Subcutaneous adipose tissue (tissue), 4 donors: Measurements from ENCODE around the gene GTSF1L. TPM values are rescaled to one million over a fixed set of nuclear protein-coding genes. Genes with fewer than 3 reads are reported as not detected.

Experiments used
- total RNA-seq, 4 donors: library from RNA; depleted of rRNA; stranded (reverse); fragments of >200 nt; gene quantifications; one replicate each; pipeline ENCODE4 v1.1.0, GENCODE V29; 2016
- TF ChIP-seq, protein P1 (sequence below): fragments of 450-650 bp; IDR thresholded peaks from one replicate; pipeline ENCODE4 v1.5.1; 2016; ENCODE audit warnings: low read depth, mild to moderate bottlenecking, control low read depth, antibody characterized with exemption, moderate library complexity

The GTSF1L gene
- total RNA-seq, 4 donors from 2014 or later = not detected

DNA sequence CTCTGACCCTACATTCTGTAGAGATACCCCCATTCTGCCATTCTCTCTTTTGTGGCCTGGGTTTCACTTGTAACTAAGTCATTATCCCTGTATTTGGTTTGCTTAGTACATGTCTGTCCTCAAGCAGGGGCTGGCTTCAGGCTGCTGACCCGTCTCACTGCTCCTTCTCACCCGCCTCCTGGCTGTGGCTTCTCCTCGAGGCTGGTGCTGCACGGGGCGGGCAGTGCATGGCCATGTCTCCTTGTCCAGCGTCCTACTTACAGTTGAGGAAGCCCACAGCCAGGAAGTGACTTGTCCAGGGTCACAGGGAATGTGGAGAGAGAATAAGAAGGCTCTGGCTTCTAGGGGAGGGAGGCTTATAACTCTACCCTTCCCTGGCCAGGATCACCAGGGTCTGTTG, 11.3 kb downstream of the GTSF1L start:
- TF ChIP-seq, protein P1, sequence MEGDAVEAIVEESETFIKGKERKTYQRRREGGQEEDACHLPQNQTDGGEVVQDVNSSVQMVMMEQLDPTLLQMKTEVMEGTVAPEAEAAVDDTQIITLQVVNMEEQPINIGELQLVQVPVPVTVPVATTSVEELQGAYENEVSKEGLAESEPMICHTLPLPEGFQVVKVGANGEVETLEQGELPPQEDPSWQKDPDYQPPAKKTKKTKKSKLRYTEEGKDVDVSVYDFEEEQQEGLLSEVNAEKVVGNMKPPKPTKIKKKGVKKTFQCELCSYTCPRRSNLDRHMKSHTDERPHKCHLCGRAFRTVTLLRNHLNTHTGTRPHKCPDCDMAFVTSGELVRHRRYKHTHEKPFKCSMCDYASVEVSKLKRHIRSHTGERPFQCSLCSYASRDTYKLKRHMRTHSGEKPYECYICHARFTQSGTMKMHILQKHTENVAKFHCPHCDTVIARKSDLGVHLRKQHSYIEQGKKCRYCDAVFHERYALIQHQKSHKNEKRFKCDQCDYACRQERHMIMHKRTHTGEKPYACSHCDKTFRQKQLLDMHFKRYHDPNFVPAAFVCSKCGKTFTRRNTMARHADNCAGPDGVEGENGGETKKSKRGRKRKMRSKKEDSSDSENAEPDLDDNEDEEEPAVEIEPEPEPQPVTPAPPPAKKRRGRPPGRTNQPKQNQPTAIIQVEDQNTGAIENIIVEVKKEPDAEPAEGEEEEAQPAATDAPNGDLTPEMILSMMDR = no peak

DNA sequence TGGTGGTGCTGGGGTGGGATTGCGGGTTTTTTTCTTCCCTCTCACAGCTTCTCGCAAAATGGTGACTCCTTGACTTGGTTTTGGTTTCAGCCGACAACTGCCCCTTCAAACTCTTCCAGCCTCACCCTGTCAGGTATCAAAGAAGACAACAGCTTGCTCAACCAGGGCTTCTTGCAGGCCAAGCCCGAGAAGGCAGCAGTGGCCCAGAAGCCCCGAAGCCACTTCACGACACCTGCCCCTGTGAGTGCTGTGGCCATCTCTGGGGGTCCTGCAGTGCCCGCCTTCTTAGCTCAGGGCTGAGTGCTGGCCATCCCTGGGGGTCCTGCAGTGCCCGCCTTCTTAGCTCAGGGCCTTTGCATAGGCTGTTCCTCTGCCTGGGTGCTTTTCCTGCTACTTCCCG, 11.8 kb downstream of the GTSF1L start:
- TF ChIP-seq, protein P1 = no peak

DNA sequence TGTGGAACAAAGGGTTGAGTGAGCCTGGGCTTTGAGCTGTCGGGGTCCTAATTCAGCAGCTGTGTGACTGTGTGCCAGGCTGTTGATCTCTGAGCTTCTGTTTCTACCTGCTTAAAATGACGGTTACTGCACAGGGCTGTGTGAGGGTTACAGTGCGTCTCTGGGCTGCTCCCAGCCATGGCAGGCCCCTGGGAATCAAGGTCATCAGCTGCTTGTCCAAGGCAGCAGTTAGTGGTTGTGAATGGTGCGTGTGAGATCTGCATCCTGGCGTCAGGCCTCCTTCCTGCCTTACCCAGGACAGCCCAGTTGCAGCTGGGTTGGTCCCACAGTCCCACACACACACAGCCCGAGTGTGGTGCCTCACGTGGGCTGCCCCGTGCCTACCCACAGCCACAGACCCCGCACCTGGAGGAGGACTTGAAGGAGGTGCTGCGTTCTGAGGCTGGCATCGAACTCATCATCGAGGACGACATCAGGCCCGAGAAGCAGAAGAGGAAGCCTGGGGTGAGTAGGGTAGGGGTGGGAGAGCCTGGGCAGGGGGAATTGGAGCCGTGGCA, 15.6 kb downstream of the GTSF1L start:
- TF ChIP-seq, protein P1 = no peak

DNA sequence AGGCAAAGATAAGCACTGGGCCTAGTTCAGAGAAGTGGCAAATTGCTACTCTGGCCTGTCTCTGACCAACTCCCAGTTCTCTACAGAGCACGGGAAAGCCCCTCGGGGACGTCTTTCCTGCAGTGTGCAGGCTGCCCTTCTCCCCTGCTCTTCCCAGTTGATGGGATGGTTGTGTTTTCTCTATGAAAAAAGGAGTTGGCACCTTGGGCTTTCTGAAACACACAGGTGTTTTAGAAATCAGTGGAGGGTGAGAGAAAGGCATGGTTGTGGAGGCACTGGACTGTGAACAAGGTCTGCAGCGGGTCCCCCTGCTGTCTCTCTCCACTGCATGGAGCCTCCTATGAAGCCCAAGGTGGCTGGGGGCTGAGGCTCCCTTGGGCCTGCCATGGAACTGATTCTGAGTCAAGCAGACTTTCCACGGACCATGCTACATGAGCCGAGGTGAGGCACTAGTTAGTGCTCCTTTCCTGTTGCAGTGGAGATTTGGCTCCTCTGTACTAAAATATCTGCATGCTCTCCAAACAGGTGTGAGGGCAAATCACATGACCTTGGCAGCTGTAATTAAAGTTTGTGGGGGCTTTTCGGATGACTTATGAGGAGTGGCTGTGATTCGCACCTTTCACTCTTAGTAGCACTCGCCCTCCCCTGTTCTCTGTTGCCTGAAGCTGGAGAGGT, 16.3 kb downstream of the GTSF1L start:
- TF ChIP-seq, protein P1 = no peak

DNA sequence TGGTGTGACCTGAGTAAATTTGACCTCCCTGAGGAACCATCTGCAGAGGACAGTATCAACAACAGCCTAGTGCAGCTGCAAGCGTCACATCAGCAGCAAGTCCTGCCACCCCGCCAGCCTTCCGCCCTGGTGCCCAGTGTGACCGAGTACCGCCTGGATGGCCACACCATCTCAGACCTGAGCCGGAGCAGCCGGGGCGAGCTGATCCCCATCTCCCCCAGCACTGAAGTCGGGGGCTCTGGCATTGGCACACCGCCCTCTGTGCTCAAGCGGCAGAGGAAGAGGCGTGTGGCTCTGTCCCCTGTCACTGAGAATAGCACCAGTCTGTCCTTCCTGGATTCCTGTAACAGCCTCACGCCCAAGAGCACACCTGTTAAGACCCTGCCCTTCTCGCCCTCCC, 24.3 kb downstream of the GTSF1L start:
- TF ChIP-seq, protein P1 = no peak

DNA sequence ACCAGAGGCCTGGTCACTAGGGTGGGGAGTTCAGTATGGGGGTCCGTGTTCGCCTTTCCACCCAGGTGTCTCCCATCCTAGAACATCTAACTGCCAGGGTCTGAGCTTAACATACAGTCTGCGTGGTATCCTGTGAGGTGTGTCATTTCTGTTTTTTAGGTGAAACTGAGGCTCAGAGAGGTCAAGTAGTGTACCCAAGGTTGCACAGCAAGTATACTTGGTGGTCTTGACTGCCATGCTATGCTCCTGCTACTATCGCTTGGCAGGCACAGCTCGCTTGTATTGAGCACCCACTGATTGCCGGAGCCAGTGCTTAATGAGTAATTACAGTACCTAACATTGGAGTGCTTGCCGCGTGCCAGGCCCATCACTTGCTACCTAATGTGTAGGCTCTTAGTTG, 26.2 kb downstream of the GTSF1L start:
- TF ChIP-seq, protein P1 = no peak

DNA sequence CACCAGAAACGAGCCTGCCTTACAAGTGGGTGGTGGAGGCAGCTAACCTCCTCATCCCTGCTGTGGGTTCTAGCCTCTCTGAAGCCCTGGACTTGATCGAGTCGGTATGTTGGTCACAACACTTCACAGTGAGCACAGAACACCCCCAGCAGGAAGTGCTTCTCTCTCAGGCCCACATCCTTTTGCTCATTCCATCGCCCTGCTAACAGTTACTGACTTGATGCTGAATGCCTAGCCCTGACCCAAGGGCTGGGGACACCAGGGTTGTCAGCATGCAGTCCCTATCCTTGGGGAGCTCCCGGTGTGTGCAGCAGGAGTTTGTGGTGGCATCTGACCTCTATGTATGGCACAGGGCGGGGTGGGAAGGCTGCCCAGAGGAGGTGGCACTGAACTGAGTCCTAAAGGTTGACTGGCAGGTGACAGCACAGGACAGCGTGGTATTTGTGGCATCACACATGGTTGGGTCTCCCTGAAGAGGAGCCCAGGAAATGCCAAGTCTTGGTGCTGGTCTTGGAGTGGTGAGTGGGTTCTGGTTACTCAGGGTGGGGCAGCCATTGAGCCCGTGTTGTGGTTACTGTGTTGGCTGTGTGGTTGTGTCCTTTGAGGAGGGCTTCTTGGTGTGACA, 26.7 kb downstream of the GTSF1L start:
- TF ChIP-seq, protein P1 = no peak
